SH-SY5Y (cell line): ENCODE results near the gene PDE3B.

Source experiments
- GATA2 ChIP-seq: IDR thresholded peaks from 2 replicates; pipeline ENCODE4 v1.6.1; 2011; ENCODE audit warnings: mild to moderate bottlenecking, low read depth, low read length
- GATA3 ChIP-seq: IDR thresholded peaks from 2 replicates; pipeline ENCODE4 v1.6.1; 2011; ENCODE audit warnings: low read depth, mild to moderate bottlenecking, low read length, moderate library complexity

DNA sequence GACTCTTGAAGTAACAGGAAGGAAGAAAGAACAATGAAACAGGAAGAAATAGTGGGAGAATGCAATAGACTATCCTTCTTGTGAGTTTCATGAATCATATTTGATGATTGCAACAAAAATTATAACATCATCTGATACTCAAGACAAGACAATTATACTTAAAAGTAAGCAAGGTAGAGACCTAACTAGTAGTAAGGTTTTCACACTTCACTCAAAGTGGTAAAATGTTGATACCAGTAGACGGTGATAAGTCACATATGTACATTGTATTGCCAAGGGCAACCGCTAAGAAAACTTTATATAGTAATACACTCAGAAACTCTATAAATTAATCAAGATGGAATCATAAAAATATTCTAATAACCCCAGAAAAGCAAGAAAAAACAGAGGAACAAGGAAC is 140.6 kb downstream of the PDE3B start:
- TF ChIP-seq GATA2, result no peak
- TF ChIP-seq GATA3, result no peak
